WI38 (cell line): ENCODE measurements around the gene ULK4.

Experiments
- H3K4me3 ChIP-seq: 2 replicates; pipeline ENCODE4 v1.5.1; 2011; ENCODE audit warnings: low read depth, mild to moderate bottlenecking, control low read depth, low read length
- CTCF ChIP-seq: IDR thresholded peaks from 2 replicates; pipeline ENCODE4 v1.5.1; 2012; ENCODE audit warnings: low read depth, mild to moderate bottlenecking, control low read depth, low read length

Gene ULK4

GRCh38 chr3:41525303-41526064 is 436.4 kb downstream of the ULK4 start:
- TF ChIP-seq CTCF: no peak
- no peak overlapping the region for H3K4me3 ChIP-seq

- H3K4me3 ChIP-seq: no peak overlapping the region
- no peak for TF ChIP-seq CTCF
These were observed 438.0 kb downstream of the ULK4 start for GRCh38 chr3:41523897-41524296.

- TF ChIP-seq CTCF: no peak
- no peak overlapping the region for H3K4me3 ChIP-seq
These were observed 439.3 kb downstream of the ULK4 start for GRCh38 chr3:41522612-41523011.

- TF ChIP-seq CTCF: no peak
- H3K4me3 ChIP-seq: no peak overlapping the region
These were observed 440.8 kb downstream of the ULK4 start for GRCh38 chr3:41521010-41521655.

- H3K4me3 ChIP-seq: no peak overlapping the region
- TF ChIP-seq CTCF: no peak
These were observed 442.2 kb downstream of the ULK4 start for GRCh38 chr3:41519746-41520145.

- no peak for TF ChIP-seq CTCF
- H3K4me3 ChIP-seq: no peak overlapping the region
These were observed 443.3 kb downstream of the ULK4 start for GRCh38 chr3:41518626-41519025.

GRCh38 chr3:41508063-41508696 is 453.7 kb downstream of the ULK4 start:
- no peak for TF ChIP-seq CTCF
- H3K4me3 ChIP-seq: no peak overlapping the region
